ENCODE measurements around the gene COL9A2. TPM values are rescaled to one million over a fixed set of nuclear protein-coding genes. Genes with fewer than 3 reads are reported as not detected.

Gene COL9A2
- total and polyA plus RNA-seq, 7 donors: 0.99 to 19.6 (median 1.6) TPM

DNA sequence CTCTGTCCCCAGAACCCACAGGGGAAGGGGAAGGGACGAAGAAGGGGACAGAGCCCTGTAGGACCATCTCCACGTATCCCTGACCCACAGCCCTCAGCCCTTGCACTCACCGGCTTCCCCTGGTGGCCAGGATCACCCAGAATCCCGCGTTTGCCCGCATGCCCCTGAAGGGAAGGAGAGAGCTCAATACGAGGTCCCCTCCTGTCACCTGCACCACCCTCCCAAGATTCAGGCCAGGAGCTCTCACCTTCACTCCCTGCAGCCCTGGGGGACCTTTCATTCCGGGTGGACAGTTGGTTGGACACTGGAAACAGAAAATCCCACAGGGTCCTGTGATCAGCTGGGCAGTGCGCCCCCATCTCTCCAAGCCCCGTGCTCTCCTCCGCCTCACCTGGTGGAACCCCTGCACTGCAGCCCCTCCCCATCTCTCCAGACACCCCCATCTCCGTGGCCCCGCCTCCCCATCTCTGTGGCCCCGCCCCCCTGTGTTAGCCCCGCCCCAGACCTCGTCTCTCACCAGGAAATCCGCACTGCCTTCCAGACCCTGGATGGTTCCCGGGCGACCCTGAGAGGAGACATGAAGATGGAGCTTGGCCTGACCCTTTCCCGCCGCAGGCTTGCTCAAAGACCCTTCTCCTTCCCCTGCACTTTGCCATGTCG, 6.0 kb downstream of the COL9A2 start:
- intact Hi-C loops (cut with DNase I): no loop called here
- DNase-seq: no peak
- WGBS, 2 donors: 92 to 93% methylated on average over 22 of the region's 22 CpGs

DNA sequence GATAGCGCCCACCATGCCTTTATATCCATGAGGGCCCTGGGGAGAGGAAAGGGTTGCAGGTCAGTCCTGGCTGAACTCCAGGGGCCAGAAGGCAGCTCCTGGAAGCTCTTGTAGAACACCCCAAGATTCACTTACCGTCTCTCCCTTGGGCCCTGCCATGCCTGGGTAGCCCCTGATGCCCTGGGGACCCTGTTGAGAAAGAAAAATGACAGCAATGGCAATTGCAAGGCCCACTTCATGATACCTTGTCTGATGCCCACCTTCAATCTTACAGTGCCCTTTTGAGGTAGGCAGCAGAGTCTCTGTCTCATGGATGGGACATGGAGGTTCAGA, 7.0 kb downstream of the COL9A2 start:
- peaks cover 0 to 8% (median 5%) of the 10 kb centered on the region in 4 donors for H3K4me1 ChIP-seq
- H3K27me3 ChIP-seq: no peaks in the 10 kb centered on the region
- no peak overlapping the region for H3K4me3 ChIP-seq
- no peaks in the 10 kb centered on the region for H3K36me3 ChIP-seq
- DNase-seq: no peak
- H3K27ac ChIP-seq: no peak overlapping the region
- 75 to 98% methylated on average over 2 of the region's 2 CpGs for WGBS, 2 donors
- intact Hi-C loops (cut with DNase I): no loop called here
- no peaks in the 10 kb centered on the region for H3K9me3 ChIP-seq
- TF ChIP-seq, protein P1, sequence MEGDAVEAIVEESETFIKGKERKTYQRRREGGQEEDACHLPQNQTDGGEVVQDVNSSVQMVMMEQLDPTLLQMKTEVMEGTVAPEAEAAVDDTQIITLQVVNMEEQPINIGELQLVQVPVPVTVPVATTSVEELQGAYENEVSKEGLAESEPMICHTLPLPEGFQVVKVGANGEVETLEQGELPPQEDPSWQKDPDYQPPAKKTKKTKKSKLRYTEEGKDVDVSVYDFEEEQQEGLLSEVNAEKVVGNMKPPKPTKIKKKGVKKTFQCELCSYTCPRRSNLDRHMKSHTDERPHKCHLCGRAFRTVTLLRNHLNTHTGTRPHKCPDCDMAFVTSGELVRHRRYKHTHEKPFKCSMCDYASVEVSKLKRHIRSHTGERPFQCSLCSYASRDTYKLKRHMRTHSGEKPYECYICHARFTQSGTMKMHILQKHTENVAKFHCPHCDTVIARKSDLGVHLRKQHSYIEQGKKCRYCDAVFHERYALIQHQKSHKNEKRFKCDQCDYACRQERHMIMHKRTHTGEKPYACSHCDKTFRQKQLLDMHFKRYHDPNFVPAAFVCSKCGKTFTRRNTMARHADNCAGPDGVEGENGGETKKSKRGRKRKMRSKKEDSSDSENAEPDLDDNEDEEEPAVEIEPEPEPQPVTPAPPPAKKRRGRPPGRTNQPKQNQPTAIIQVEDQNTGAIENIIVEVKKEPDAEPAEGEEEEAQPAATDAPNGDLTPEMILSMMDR (IDR thresholded peaks at IDR 0.05): no peak
- no peak for TF ChIP-seq POLR2A (IDR thresholded peaks at IDR 0.05)
- no peak for TF ChIP-seq EP300 (IDR thresholded peaks at IDR 0.05)
- no peak for TF ChIP-seq POLR2AphosphoS5 (IDR thresholded peaks at IDR 0.05)

More for the DNA sequence above, 6.0 kb downstream of the COL9A2 start:
- Histone ChIP-seq H3K36me3 (no peaks in the 10 kb centered on the region), H3K27ac (no peak overlapping the region), H3K4me3 (no peak overlapping the region), H3K4me1 (peaks cover 0 to 18% (median 14%) of the 10 kb centered on the region in 4 donors), H3K27me3 (peaks cover 2 to 7% (median 7%) of the 10 kb centered on the region in 3 donors), H3K9me3 (no peaks in the 10 kb centered on the region)
- TF ChIP-seq POLR2A (IDR thresholded peaks at IDR 0.05) (no peak), POLR2AphosphoS5 (IDR thresholded peaks at IDR 0.05) (no peak), EP300 (IDR thresholded peaks at IDR 0.05) (no peak)
- TF ChIP-seq, protein P1 (IDR thresholded peaks at IDR 0.05): no peak

DNA sequence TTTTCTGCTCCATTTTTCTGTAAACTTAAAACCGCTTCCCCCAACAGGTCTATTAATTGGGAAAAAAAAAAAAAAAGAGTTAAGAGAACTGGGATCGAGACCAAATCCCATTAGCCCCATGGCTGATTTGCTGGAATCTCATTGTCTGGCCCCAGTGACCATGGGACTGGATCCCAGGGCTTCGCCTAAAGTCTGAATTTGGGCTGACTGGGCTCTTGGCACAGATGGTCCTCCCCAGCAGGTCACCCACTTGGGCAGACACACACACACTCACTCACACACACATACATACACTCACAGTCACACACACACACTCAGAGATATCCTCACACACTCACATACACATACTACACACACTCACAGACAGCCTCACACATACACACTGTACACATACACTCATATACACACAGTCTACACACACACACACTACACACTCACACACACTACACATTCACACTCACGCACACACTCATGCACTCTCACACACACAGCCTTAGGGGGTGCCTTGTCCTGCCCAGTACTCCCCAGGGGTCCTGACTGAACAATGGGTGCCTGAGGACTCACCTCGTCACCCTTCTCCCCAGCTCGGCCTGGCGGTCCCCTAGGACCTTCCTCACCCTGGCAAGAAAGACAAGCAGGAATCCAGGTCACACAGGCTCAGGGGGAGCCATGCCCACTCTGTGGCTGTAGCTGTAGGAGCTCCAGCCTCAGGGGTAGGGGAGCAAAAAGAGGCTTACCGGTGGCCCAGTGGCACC, 7.5 kb downstream of the COL9A2 start:
- Histone ChIP-seq H3K27ac (no peak overlapping the region), H3K4me3 (no peak overlapping the region), H3K36me3 (no peaks in the 10 kb centered on the region), H3K4me1 (peaks cover 0 to 3% (median under 1%) of the 10 kb centered on the region in 4 donors), H3K27me3 (peaks cover 0 to 2% (median 1%) of the 10 kb centered on the region in 3 donors), H3K9me3 (no peaks in the 10 kb centered on the region)
- intact Hi-C loops (cut with DNase I): no loop called here
- TF ChIP-seq, protein P1 (IDR thresholded peaks at IDR 0.05): no peak
- TF ChIP-seq POLR2A (IDR thresholded peaks at IDR 0.05): no peak
- no peak for TF ChIP-seq EP300 (IDR thresholded peaks at IDR 0.05)
- no peak for TF ChIP-seq POLR2AphosphoS5 (IDR thresholded peaks at IDR 0.05)
- DNase-seq: no peak
- 83 to 85% methylated on average over 8 of the region's 8 CpGs for WGBS, 2 donors

DNA sequence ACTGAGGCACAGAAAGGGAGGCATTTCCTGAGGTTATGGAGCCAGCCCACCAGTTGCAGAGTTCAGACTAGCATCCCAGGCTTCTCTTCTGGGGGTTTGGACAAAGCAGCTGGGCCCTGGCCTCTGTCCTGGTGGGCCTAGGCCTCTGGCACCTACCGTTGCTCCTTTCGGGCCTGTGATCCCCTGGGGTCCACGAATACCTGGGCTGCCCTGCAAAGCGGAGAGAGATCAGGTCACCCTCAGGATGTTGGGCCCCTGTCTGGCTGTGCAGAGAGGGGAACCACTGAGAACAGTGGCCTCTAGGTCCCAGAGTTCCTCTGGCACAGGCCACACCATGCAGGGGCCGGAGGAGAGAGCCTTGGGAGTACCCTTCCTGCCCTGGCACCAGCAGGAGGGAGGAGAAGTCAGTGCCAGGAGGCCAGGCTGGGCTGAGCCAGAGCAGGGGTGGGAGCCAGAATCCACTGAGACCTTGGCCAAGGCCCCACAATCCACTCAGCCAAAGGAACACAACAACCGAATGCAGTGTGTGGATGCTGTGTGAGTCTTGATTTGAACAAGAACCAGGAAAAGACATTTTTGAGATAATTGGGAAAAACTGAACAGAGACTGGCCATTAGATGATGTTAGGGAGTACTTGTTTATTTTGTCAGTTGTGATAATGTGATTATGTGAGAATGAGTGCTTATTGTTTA, 8.9 kb downstream of the COL9A2 start:
- intact Hi-C loops (cut with DNase I): no loop called here
- H3K9me3 ChIP-seq: no peaks in the 10 kb centered on the region
- no peak overlapping the region for H3K4me3 ChIP-seq
- no peak overlapping the region for H3K27ac ChIP-seq
- no peak for DNase-seq
- no peak for TF ChIP-seq POLR2AphosphoS5 (IDR thresholded peaks at IDR 0.05)
- TF ChIP-seq EP300 (IDR thresholded peaks at IDR 0.05): no peak
- TF ChIP-seq POLR2A (IDR thresholded peaks at IDR 0.05): no peak
- TF ChIP-seq, protein P1 (IDR thresholded peaks at IDR 0.05): no peak
- H3K4me1 ChIP-seq: no peaks in the 10 kb centered on the region
- no peaks in the 10 kb centered on the region for H3K36me3 ChIP-seq
- WGBS, 2 donors: 86 to 91% methylated on average over 6 of the region's 6 CpGs
- peaks cover 0 to 15% (median 11%) of the 10 kb centered on the region in 3 donors for H3K27me3 ChIP-seq
